NCI-H1436 (cell line): ENCODE results near the gene CLEC6A.
"Not testable (repeated sequence)": the region's sequence is repeated elsewhere in the genome, so short reads cannot be mapped to it uniquely, and the experiment has no call there.

Experiments
- DNase-seq: peaks from one replicate; lab custom pipeline; 2025; lab: John Stamatoyannopoulos, UW

Gene CLEC6A

DNA sequence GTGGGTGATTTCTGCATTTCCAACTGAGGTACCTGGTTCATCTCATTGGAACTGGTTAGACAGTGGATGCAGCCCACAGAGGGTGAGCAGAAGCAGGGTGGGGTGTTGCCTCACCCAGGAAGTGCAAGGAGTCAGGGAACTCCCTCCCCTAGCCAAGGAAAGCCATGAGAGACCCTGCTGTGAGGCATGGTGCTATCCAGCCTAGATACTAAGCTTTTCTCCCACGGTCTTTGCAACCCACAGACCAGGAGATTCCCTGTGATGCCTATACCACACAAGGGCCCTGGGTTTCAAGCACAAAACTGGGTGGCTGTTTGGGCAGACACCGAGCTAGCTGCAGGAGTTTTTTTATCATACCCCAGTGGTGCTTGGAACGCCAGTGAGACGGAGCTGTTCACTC lies 39.9 kb downstream of the CLEC6A start:
- DNase-seq, result not testable (repeated sequence)

DNA sequence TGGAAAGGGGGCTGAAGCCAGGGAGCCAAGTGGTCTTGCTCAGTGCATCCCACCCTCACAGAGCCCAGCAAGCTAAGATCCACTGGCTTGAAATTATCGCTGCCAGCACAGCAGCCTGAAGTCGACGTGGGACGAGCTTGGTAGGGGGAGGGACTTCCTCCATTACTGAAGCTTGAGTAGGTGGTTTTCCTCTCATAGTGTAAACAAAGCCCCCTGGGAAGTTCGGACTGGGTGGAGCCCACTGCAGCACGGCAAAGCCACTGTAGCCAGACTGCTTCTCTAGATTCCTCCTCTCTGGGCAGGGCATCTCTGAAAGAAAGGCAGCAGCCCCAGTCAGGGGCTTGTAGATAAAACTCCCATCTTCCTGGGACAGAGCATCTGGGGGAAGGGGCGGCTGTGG lies 40.3 kb downstream of the CLEC6A start:
- DNase-seq, result not testable (repeated sequence)

DNA sequence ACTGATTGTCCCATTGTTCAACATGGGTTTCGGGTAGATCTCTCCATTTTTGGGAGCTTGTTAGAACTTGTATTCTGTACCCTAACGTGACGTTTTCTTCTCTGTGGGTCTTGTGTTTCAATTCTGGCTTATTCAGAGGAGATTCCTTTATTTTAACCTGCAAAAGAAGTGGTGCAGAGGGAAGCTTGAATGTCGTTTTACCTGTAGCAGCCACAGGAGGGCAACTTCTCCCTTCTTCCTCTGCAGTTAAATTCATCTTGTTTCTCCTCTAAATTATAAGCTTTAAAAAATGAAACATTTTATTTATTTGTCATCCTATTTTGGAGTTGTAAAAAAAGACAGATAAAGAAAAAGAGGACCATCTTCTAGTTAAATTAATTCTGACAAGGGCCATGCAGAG lies 43.9 kb downstream of the CLEC6A start:
- DNase-seq, result no peak

DNA sequence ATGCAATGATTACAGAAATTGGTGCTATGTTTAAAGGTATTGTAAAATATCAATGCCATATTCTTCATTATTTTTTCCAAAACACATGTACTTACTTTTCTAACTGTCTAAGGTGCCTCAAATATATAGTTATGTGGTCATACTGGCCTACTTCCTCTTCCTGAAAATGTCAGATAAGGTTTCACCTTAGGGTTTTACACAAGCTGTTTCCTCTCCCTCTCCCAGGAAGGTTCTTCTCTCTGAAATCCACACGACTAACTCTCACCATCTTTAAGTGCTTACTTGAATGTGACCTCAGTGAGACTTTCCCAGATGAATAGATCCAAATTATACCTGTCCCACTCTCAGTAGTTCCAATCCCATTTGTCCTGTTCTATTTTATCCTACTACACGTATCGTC lies 46.0 kb downstream of the CLEC6A start:
- DNase-seq, result no peak

DNA sequence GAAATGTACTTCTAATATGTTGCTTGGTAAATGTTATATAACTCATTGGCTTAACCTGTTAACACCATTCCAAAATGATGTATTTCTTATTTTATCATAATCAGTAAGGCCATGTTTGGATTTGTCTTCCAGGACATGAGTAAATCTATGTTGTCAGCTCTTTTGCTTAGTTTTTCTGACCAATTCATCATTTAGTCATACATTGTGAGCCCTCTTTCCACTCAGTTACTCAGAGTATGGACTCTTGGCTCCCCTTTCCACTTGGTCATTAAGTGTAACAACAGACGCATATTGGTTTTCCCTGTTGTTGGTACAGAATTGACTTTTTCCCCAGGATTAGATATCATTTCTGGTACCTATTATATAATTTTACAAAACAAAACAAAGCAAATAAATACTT lies 48.6 kb downstream of the CLEC6A start:
- DNase-seq, result no peak

DNA sequence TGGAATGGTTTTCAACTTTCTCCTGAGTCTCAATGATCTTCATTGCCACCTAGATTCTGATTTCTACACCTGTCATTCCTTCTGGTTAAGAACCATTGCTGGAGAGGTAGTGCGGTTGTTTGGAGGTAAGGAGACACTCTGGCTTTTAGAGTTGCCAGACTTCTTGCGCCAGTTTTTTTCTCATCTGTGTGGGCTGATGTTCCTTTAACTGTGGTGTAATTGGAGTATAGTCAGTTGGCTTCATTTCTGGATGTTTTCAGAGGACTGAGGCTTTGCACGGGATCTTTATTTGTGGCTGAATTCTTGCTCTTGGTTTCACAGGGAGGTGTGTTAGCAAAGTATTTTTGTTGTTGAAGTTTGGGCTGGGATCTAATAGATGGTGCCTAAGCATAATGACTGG lies 51.8 kb downstream of the CLEC6A start:
- DNase-seq, result no peak

DNA sequence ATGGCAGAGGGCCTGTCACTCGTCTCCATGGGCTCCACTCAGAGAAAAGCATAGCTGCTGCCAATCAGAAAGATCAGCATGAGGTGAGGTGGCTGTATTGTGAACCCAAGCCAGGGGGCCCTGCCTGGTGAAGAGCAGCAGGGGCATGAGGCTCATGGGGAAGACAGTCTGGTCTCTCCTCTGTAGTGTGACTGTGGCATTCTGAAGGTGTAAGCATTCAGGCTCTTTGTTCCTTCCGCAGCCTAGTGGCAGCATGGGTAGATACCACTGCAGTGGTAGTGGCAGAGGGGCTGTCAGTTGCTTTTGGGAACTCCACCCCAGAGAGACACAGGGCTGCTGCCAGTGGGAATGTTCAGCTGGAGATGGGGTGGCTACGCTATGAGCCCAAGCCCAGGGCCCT lies 52.5 kb downstream of the CLEC6A start:
- no peak for DNase-seq

DNA sequence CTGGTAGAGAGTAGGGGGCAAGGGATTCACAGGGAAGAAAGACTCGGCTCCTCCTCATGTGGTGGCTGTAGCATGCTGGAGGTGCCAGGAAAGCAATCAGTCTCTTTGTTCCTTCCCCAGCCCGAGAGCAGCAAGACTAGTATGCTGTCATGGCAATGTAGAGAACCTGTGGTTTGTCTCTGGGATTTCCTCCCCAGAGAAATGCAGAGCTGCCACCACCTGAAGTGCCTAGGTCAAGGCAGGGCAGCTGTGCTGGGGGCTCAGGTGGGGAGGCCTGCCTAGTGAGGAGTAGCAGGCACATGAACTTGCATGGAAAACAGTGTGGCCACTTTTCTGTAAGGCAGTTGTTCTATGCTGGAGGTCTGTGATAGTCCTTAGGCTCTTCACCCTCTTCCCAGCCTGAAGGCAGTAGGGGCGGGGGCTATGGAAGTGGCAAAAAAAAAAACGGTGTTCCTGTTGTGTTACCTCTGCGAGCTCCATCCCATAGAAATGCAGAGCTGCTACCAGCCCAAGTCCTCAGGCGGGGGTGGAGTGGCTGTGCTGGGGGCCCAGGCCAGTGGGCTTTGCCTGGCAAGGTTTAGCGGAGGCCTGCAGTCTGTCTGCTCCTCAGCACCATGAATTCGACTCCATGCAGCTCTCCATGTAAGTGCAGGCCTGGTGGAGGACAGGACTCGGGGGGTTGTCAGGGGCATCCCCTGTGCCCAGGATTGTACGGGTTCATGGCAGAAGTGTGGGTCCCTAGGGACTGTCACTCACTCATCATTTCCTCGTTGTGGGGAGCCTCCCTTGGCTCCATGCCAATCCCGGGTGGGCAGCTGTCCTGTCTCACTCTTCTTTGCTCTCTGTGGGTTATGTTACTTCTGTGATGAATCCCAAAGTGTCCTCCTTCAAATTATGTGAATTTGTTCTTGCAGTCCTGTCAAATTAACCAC lies 53.4 kb downstream of the CLEC6A start:
- DNase-seq, result no peak

DNA sequence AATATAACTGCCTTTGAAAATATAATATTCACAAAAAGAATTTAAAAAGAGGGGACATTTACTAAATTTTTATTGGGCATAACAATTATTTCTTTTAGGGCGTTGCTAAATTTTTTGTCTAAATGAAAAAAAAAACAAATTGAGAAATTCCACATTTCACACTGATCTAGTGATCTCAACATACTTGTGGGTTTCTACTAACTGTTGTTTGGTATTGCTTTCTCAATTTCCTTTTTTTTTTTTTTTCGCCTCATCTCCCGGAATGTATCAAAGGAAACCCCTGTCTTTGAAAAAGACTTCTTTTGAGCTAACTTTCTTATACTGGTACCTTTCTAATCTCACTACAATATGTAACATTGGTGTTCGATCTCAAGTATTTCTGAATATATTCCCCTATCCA lies 57.5 kb downstream of the CLEC6A start, which contains the start of gene CLEC4D:
CLEC4D (plus strand) TSS at position 248 of the 400 bp plus-strand sequence. CDS start 230 bp downstream, outside the sequence.
- DNase-seq, result no peak

DNA sequence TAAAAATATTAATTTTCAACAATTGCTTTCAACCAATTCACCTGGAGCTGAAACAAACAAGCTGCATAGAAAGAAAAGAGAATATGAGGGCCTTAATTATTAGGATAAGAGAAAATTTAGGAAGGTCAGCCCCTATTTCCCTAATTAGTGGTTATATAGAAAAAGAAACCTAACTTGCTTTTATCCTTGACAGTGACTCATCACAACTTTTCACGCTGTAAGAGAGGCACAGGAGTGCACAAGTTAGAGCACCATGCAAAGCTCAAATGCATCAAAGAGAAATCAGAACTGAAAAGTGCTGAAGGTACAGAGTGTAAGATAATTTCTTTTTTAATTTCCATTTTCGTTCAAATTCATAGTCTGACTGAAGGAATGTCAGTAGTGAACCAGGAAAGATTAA lies 62.2 kb downstream of the CLEC6A start:
- DNase-seq, result no peak

DNA sequence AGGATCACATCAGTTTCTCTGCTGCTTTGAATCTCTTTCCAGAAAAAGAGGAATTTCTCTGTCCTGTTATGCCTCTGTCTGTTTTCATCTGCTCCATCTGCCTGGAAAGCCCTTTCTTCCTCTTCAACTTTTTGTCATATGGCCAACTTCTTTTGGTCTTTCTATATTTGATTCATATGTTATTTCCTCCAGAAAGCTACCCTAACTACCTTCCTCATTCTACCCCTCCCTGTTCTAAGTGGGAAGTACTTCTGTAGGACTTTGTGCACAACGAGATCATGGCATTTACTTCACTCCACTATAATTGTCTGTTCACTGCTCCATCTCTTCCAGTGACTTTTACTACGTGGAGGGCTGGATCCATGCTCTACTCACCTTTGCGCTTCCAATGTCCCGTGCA lies 63.4 kb downstream of the CLEC6A start:
- no peak for DNase-seq

DNA sequence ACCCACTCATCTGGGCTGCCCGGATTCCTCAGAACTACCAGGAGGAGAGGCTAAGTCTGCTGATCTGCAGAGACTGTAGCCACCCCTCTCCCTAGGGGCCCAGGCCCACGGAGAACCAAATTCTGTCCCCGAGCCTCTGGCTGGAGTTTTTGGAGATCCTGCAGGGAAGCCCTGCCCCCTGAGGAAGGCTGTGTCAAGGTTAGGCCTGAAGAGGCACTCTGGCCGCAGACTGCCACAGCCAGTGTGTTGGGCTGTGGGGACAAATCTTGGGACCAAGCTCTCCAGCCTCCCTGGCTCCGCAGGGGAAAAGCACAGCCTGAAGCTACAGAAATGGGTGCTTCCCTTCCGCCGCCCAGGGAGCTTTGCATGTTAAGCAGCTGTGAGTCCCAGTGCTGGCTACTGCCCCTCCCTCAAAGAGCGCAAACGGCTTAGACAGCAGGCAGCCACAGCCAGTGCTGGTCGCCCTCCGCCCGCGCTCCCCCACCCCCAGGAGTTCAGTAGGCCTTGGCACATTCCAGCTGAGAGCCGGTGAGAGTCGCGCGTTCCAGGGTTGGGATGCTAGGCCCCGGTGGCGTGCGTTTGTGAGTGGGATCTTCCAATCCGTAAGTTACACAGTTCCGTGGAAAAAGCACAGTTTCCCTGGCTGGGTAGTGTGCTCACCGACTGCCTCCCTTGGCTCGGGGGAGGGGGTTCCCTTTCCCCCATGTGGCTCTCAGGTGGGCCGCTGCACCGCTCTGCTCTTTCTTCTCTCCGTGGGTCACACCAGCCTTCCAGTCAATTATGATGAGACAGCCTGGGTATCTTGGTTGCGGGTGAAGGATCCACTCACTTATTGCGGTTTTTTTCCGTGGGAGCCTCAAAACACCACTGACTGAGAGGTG lies 71.7 kb downstream of the CLEC6A start:
- no peak for DNase-seq
